SK-N-SH (cell line): ENCODE results near the gene ISG20. TPM values are rescaled to one million over a fixed set of nuclear protein-coding genes. Genes with fewer than 3 reads are reported as not detected.

Experiments used
- CTCF ChIA-PET: fragments of 300-600, 350-600 bp; formaldehyde crosslinking; extraction: SDS; loops from one replicate; lab custom pipeline; 2021; lab: Yijun Ruan, JAX
- POLR2A ChIA-PET: fragments of 350-600 bp; sonication (Branson Sonifier 250); formaldehyde crosslinking; extraction: SDS; loops from one replicate; lab custom pipeline; 2020; ENCODE audit warnings: antibody characterized with exemption, inconsistent platforms; lab: Yijun Ruan, JAX
- DNase-seq: peaks from one replicate; pipeline ENCODE4 v3.0.0; 2012
- H2AFZ ChIP-seq: fragments of 200-600 bp; sonication (generic); 2 replicates; pipeline ENCODE4 v1.8.1; 2016; ENCODE audit warnings: antibody characterized with exemption, mild to moderate bottlenecking, low read depth
- H3F3A ChIP-seq: fragments of 200-600 bp; sonication (generic); replicated peaks from 2 replicates; pipeline ENCODE3; 2016; ENCODE audit warnings: antibody characterized with exemption, mild to moderate bottlenecking; ENCODE audit not compliant: insufficient read depth
- H3K27ac ChIP-seq, 2 experiments: fragments of 200-500 bp in 1 of 2; fragments of 200-600 bp in 1 of 2; sonication (Bioruptor generic) in 1 of 2; sonication (generic), shearing (Covaris generic) in 1 of 2; 2 replicates each; pipeline versions ENCODE4 v1.5.1 to v1.6.1; 2014 to 2016; ENCODE audit warnings: low read depth in 2 of 2, inconsistent platforms in 1 of 2, low read length in 1 of 2, mild to moderate bottlenecking in 1 of 2, mixed read lengths in 1 of 2
- H3K27me3 ChIP-seq: fragments of 200-600 bp; sonication (generic), shearing (Covaris generic); 2 replicates; pipeline ENCODE4 v1.6.1; 2016; ENCODE audit warnings: mixed run types; ENCODE audit not compliant: insufficient read depth
- H3K36me3 ChIP-seq, 2 experiments: fragments of 200-500 bp in 1 of 2; fragments of 200-600 bp in 1 of 2; sonication (Bioruptor generic) in 1 of 2; sonication (generic) in 1 of 2; replicated peaks in 1 of 2; 2 replicates each; pipeline versions ENCODE3 to v1.5.1; 2014 to 2016; ENCODE audit warnings: low read length in 1 of 2, mild to moderate bottlenecking in 1 of 2; ENCODE audit not compliant: insufficient read depth in 2 of 2, control insufficient read depth in 1 of 2
- H3K4me1 ChIP-seq, 2 experiments: fragments of 200-500 bp in 1 of 2; fragments of 200-600 bp in 1 of 2; sonication (Bioruptor generic) in 1 of 2; sonication (generic), shearing (Covaris generic) in 1 of 2; 2 replicates each; pipeline versions ENCODE4 v1.5.1 to v1.6.1; 2014 to 2016; ENCODE audit warnings: low read depth in 1 of 2, low read length in 1 of 2, mixed run types in 1 of 2; ENCODE audit not compliant: insufficient read depth in 2 of 2, control insufficient read depth in 1 of 2
- H3K4me2 ChIP-seq: fragments of 200-600 bp; sonication (generic), shearing (Covaris generic); 2 replicates; pipeline ENCODE4 v1.6.1; 2017; ENCODE audit warnings: mixed run types
- H3K4me3 ChIP-seq, 2 experiments: fragments of 200-500 bp in 1 of 2; fragments of 200-600 bp in 1 of 2; sonication (Bioruptor generic) in 1 of 2; sonication (generic), shearing (Covaris generic) in 1 of 2; 2 replicates each; pipeline versions ENCODE4 v1.5.1 to v1.8.1; 2014 to 2016; ENCODE audit warnings: low read depth in 2 of 2, inconsistent platforms in 1 of 2, low read length in 1 of 2, mild to moderate bottlenecking in 1 of 2, mixed read lengths in 1 of 2, moderate library complexity in 1 of 2
- H3K79me2 ChIP-seq: fragments of 200-600 bp; sonication (generic); 2 replicates; pipeline ENCODE4 v1.8.1; 2017; ENCODE audit warnings: mild to moderate bottlenecking; ENCODE audit not compliant: insufficient read depth
- H3K9ac ChIP-seq: fragments of 200-600 bp; sonication (generic); 2 replicates; pipeline ENCODE4 v1.6.1; 2017; ENCODE audit warnings: mixed run types
- H3K9me2 ChIP-seq: fragments of 200-600 bp; sonication (generic); 2 replicates; pipeline ENCODE4 v1.6.1; 2017; ENCODE audit warnings: mixed run types
- H3K9me3 ChIP-seq: fragments of 200-600 bp; sonication (generic); 2 replicates; pipeline ENCODE4 v1.6.1; 2017; ENCODE audit warnings: mixed run types, mild to moderate bottlenecking, moderate library complexity
- H4K20me1 ChIP-seq: fragments of 200-600 bp; sonication (generic); 2 replicates; pipeline ENCODE4 v1.6.1; 2017; ENCODE audit warnings: mild to moderate bottlenecking, mixed run types; ENCODE audit not compliant: insufficient read depth
- CTCF ChIP-seq: fragments of 200-600 bp; sonication (generic); IDR thresholded peaks from 2 replicates; pipeline ENCODE4 v1.6.1; 2017; ENCODE audit warnings: antibody characterized with exemption, mild to moderate bottlenecking, moderate library complexity
- ELF1 ChIP-seq: IDR thresholded peaks from 2 replicates; pipeline ENCODE4 v1.4.0; 2012
- EP300 ChIP-seq, 2 experiments: IDR thresholded peaks; 2 replicates each; pipeline versions ENCODE4 v1.4.0 to v1.6.1; 2012; ENCODE audit warnings: borderline replicate concordance in 1 of 2, low read depth in 1 of 2, low read length in 1 of 2
- FOSL2 ChIP-seq: IDR thresholded peaks from 2 replicates; pipeline ENCODE4 v1.4.0; 2012; ENCODE audit warnings: low read depth, mild to moderate bottlenecking, moderate library complexity, borderline replicate concordance
- GABPA ChIP-seq: IDR thresholded peaks from 2 replicates; pipeline ENCODE4 v1.4.0; 2012; ENCODE audit warnings: low read depth, mild to moderate bottlenecking
- GATA2 ChIP-seq: sonication (generic); formaldehyde crosslinking; IDR thresholded peaks from 2 replicates; pipeline ENCODE4 v1.5.0; 2020; ENCODE audit warnings: mild to moderate bottlenecking, missing genetic modification reagents
- IRF3 ChIP-seq: fragments of 150-350 bp; IDR thresholded peaks from 2 replicates; pipeline ENCODE4 v1.6.1; 2016; ENCODE audit warnings: mild to moderate bottlenecking, low read depth, low read length
- NRF1 ChIP-seq: IDR thresholded peaks from 2 replicates; pipeline ENCODE4 v1.6.1; 2012; ENCODE audit warnings: low read depth, mild to moderate bottlenecking, low read length
- RCOR1 ChIP-seq: fragments of 150-350 bp; IDR thresholded peaks from 2 replicates; pipeline ENCODE4 v1.6.1; 2017; ENCODE audit warnings: antibody characterized with exemption, low read length
- REST ChIP-seq: IDR thresholded peaks from 2 replicates; pipeline ENCODE4 v1.6.1; 2012; ENCODE audit warnings: mild to moderate bottlenecking, low read depth, low read length, moderate library complexity
- SIN3A ChIP-seq: IDR thresholded peaks from 2 replicates; pipeline ENCODE4 v1.6.1; 2012; ENCODE audit warnings: low read depth, mild to moderate bottlenecking, low read length, moderate library complexity, borderline replicate concordance
- TAF1 ChIP-seq: IDR thresholded peaks from 2 replicates; pipeline ENCODE4 v1.6.1; 2012; ENCODE audit warnings: low read depth, mild to moderate bottlenecking, low read length, moderate library complexity, borderline replicate concordance
- YY1 ChIP-seq: IDR thresholded peaks from 2 replicates; pipeline ENCODE4 v1.4.0; 2012; ENCODE audit warnings: low read depth, mild to moderate bottlenecking
- WGBS: methylation state at CpG from one replicate; pipeline ENCODE4 v1.1.6; 2017; ENCODE audit warnings: low lambda C conversion rate; 5-methylcytosine and 5-hydroxymethylcytosine counted together
- polyA plus RNA-seq, 3 experiments: library from polyadenylated mRNA; depleted of rRNA; stranded (reverse); fragments of >200 nt; gene quantifications; 2 replicates each; pipeline ENCODE4 v1.2.3, GENCODE V29; 2012

Gene ISG20
- polyA plus RNA-seq, 1 of the 3 experiments (the other 2 are of a cell fraction) = 2.0 TPM

- H3K4me3 ChIP-seq = no peak overlapping the region
- no peak overlapping the region for H3K27ac ChIP-seq
- POLR2A ChIA-PET = no interaction called here
- TF ChIP-seq FOSL2 = no peak
- TF ChIP-seq TAF1 = no peak
- no peak for TF ChIP-seq GABPA
- no peak for TF ChIP-seq ELF1
- no peak for TF ChIP-seq REST
- no peak for TF ChIP-seq EP300 (IDR thresholded peaks at IDR 0.05; ENCODE audit: borderline replicate concordance in 1 of 2, low read depth in 1 of 2, low read length in 1 of 2)
- no peak for TF ChIP-seq RCOR1
- no peak for TF ChIP-seq NRF1
- no peak for TF ChIP-seq CTCF
- no peak for TF ChIP-seq SIN3A
- TF ChIP-seq GATA2 (CRISPR knock-in tag) = no peak
- no peak for TF ChIP-seq IRF3
- TF ChIP-seq YY1 = no peak
- peaks cover 92% of the 10 kb centered on the region for H4K20me1 ChIP-seq
- no peak for DNase-seq
- H3F3A ChIP-seq = peaks cover 20% of the 10 kb centered on the region
- H3K36me3 ChIP-seq = peaks cover 62 to 72% of the 10 kb centered on the region in 2 experiments
- H3K4me2 ChIP-seq = no peak overlapping the region
- no peak overlapping the region for H3K9ac ChIP-seq
- peaks cover 2 to 11% of the 10 kb centered on the region in 2 experiments; a peak in 3 of 4 replicates for H3K4me1 ChIP-seq
- CTCF ChIA-PET = interaction anchor here (1.2 kb wide), 1 partner anchor 15 kb away, joined by 4 read pairs; no protein-coding TSS in a partner anchor
- H3K79me2 ChIP-seq = peaks cover 98% of the 10 kb centered on the region
- 93% methylated on average over 15 of the region's 16 CpGs for WGBS
- H3K9me2 ChIP-seq = no peaks in the 10 kb centered on the region
- H3K9me3 ChIP-seq = no peaks in the 10 kb centered on the region
- H2AFZ ChIP-seq = no peak overlapping the region
- H3K27me3 ChIP-seq = no peaks in the 10 kb centered on the region
Measured at GRCh38 chr15:88629071-88629470, 9.7 kb upstream of the ISG20 start.
